H1 (cell line): ENCODE data around the gene BCKDHA. TPM values are rescaled to one million over a fixed set of nuclear protein-coding genes. Genes with fewer than 3 reads are reported as not detected.

ENCODE experiments used
- KDM1A ChIP-seq: fragments of 200-600, 300-600 bp; sonication (generic); IDR thresholded peaks from 2 replicates; pipeline ENCODE4 v1.7.1; 2016; ENCODE audit warnings: mild to moderate bottlenecking, low read length, borderline replicate concordance
- polyA plus RNA-seq, 7 experiments: library from polyadenylated mRNA; depleted of rRNA in 3 of 7; stranded (reverse) in 5 of 7; unstranded in 2 of 7; fragments of >200 nt in 5 of 7; fragments of 200-250 nt in 2 of 7; gene quantifications; 1 replicate in 5 of 7; 2 replicates in 1 of 7; 4 replicates in 1 of 7; pipeline versions ENCODE4 v1.2.1 to v1.2.3, GENCODE V29; 2011 to 2013; ENCODE audit warnings: missing spikeins in 2 of 7, mixed read lengths in 2 of 7
- total RNA-seq: library from RNA; stranded (reverse); fragmentation: NEBNext Ultra II Directional; extraction: Animal tissue kit (Norgen Biotek cat#: 25700); gene quantifications from 2 replicates; pipeline ENCODE4 v1.2.1, GENCODE V29; 2021

The BCKDHA gene
- total and polyA plus RNA-seq, 2 of the 8 experiments (the other 6 are each of a cell fraction or from before 2014, with no cell fraction given): 14.2 to 69.6 TPM

DNA sequence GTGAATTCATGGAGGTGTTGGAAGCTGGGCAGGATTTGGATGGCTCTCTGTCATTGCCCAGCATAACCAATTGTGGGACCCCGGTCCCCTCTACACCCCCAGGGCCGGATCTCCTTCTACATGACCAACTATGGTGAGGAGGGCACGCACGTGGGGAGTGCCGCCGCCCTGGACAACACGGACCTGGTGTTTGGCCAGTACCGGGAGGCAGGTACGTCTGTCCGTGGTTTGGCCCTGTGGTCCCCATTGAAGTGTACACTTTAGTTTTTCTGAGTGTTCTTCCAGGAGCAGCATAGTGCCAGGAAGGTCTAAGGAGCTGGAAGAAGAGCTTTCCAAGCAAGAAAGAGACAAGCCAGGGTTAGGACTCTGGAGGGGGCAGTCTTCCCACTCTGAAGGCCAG is 16.3 kb downstream of the BCKDHA start (continued):
- no peak for TF ChIP-seq KDM1A
